ENCODE results near the gene MCFD2. TPM values are rescaled to one million over a fixed set of nuclear protein-coding genes. Genes with fewer than 3 reads are reported as not detected.

Gene MCFD2
- polyA plus RNA-seq, 1 donor (not counting 4 experiments of a cell fraction or from before 2014, with no cell fraction given), result 132 TPM

GRCh38 chr2:46871976-46872381, 43.6 kb downstream of the MCFD2 start:
- Histone ChIP-seq H3K79me2 (ENCODE audit: control insufficient read depth, insufficient read depth, low read length) (no peaks in the 10 kb centered on the region), H3K9me1 (ENCODE audit: control insufficient read depth, extremely low read depth, insufficient read depth, low read length) (no peaks in the 10 kb centered on the region), H3K9me3 (ENCODE audit: control insufficient read depth, low read depth, low read length) (no peaks in the 10 kb centered on the region), H3K9ac (ENCODE audit: control insufficient read depth, extremely low read depth, insufficient read depth, low read length) (no peak overlapping the region), H3K4me3 (ENCODE audit: control insufficient read depth in 2 of 3, extremely low read depth in 1 of 3, insufficient read depth in 2 of 3, low read depth in 1 of 3, low read length in 3 of 3) (no peak overlapping the region), H4K20me1 (ENCODE audit: control insufficient read depth, extremely low read depth, insufficient read depth, low read length) (no peaks in the 10 kb centered on the region), H3K4me2 (ENCODE audit: control insufficient read depth, extremely low read depth, insufficient read depth, low read depth, low read length) (no peak overlapping the region), H3K4me1 (ENCODE audit: control insufficient read depth, extremely low read depth, insufficient read depth, low read length) (peaks cover 27% of the 10 kb centered on the region), H2AFZ (ENCODE audit: control insufficient read depth, low read length) (no peak overlapping the region), H3K36me3 (ENCODE audit: control insufficient read depth in 2 of 2, extremely low read depth in 1 of 2, insufficient read depth in 2 of 2, low read length in 2 of 2) (no peaks in the 10 kb centered on the region), H3K27me3 (ENCODE audit: control insufficient read depth, extremely low read depth, insufficient read depth, low read length) (no peaks in the 10 kb centered on the region), H3K27ac (ENCODE audit: control insufficient read depth, insufficient read depth, low read length) (no peak overlapping the region)
- TF ChIP-seq EZH2 (IDR thresholded peaks at IDR 0.05; ENCODE audit: low read length) (no peak), CTCF (optimal IDR thresholded peaks at IDR 0.05 in 1 of 3, IDR thresholded peaks at IDR 0.05 in 1 of 3, conservative IDR thresholded peaks at IDR 0.05 in 1 of 3; ENCODE audit: extremely low read depth in 1 of 3, insufficient read depth in 2 of 3, low read length in 3 of 3) (no peak)
- DNase-seq (ENCODE audit: low read depth, low spot score) (no peak), FAIRE-seq (no peak)
- dilution Hi-C loops (cut with MboI; ENCODE audit: extremely low pct_ligation_motif_present, low sequenced_read_pairs), result no loop called here

GRCh38 chr2:46870051-46870839, 45.4 kb downstream of the MCFD2 start:
- no peaks in the 10 kb centered on the region for H3K79me2 ChIP-seq (ENCODE audit: control insufficient read depth, insufficient read depth, low read length)
- H4K20me1 ChIP-seq (ENCODE audit: control insufficient read depth, extremely low read depth, insufficient read depth, low read length), result no peaks in the 10 kb centered on the region
- H3K27ac ChIP-seq (ENCODE audit: control insufficient read depth, insufficient read depth, low read length), result no peak overlapping the region
- no peak overlapping the region for H3K4me3 ChIP-seq (ENCODE audit: control insufficient read depth in 2 of 3, extremely low read depth in 1 of 3, insufficient read depth in 2 of 3, low read depth in 1 of 3, low read length in 3 of 3)
- H3K9me1 ChIP-seq (ENCODE audit: control insufficient read depth, extremely low read depth, insufficient read depth, low read length), result no peaks in the 10 kb centered on the region
- TF ChIP-seq EZH2 (IDR thresholded peaks at IDR 0.05; ENCODE audit: low read length), result no peak
- TF ChIP-seq CTCF (optimal IDR thresholded peaks at IDR 0.05 in 1 of 3, IDR thresholded peaks at IDR 0.05 in 1 of 3, conservative IDR thresholded peaks at IDR 0.05 in 1 of 3; ENCODE audit: extremely low read depth in 1 of 3, insufficient read depth in 2 of 3, low read length in 3 of 3), result no peak
- dilution Hi-C loops (cut with MboI; ENCODE audit: extremely low pct_ligation_motif_present, low sequenced_read_pairs), result no loop called here
- FAIRE-seq (no peak), DNase-seq (ENCODE audit: low read depth, low spot score) (no peak)
- H3K27me3 ChIP-seq (ENCODE audit: control insufficient read depth, extremely low read depth, insufficient read depth, low read length), result no peaks in the 10 kb centered on the region
- no peak overlapping the region for H3K4me2 ChIP-seq (ENCODE audit: control insufficient read depth, extremely low read depth, insufficient read depth, low read depth, low read length)
- peaks cover 23% of the 10 kb centered on the region for H3K4me1 ChIP-seq (ENCODE audit: control insufficient read depth, extremely low read depth, insufficient read depth, low read length)
- no peaks in the 10 kb centered on the region for H3K9me3 ChIP-seq (ENCODE audit: control insufficient read depth, low read depth, low read length)
- H3K9ac ChIP-seq (ENCODE audit: control insufficient read depth, extremely low read depth, insufficient read depth, low read length), result no peak overlapping the region
- H3K36me3 ChIP-seq (ENCODE audit: control insufficient read depth in 2 of 2, extremely low read depth in 1 of 2, insufficient read depth in 2 of 2, low read length in 2 of 2), result no peaks in the 10 kb centered on the region
- no peak overlapping the region for H2AFZ ChIP-seq (ENCODE audit: control insufficient read depth, low read length)
